Measurements from ENCODE around the gene RPS6KA3. TPM values are rescaled to one million over a fixed set of nuclear protein-coding genes. Genes with fewer than 3 reads are reported as not detected.

RPS6KA3 gene
- total RNA-seq, 4 donors from 2014 or later: 53.1 to 91.0 (median 66.0) TPM

- intact Hi-C loops (cut with DNase I; ENCODE audit: low total_unique reads): loop anchor here (2.0 to 10.0 kb wide), 3 partner anchors 47 to 97 kb away; partner anchors contain the start of gene EIF1AX
- H3K4me3 ChIP-seq: peak overlapping the region; percentile 32 to 42 (median 36)
- H3K27me3 ChIP-seq: no peaks in the 10 kb centered on the region
- TF ChIP-seq POLR2A (IDR thresholded peaks at IDR 0.05): no peak
- TF ChIP-seq CTCF (IDR thresholded peaks at IDR 0.05 in 4 of 5, conservative IDR thresholded peaks at IDR 0.05 in 1 of 5): no peak
- no peak for ATAC-seq
- H3K9me3 ChIP-seq: no peaks in the 10 kb centered on the region
- no peak for DNase-seq
- peaks cover 8 to 33% of the 10 kb centered on the region in 2 donors for H3K4me1 ChIP-seq
- in situ Hi-C loops (cut with MboI; ENCODE audit: low sequenced_read_pairs in 4 of 4): no loop called here
- peak overlapping the region; percentile 68 to 86 (median 75) for H3K27ac ChIP-seq
- no peaks in the 10 kb centered on the region for H3K36me3 ChIP-seq
These were observed 48.8 kb downstream of the RPS6KA3 start for GRCh38 chrX:20217906-20218305.

GRCh38 chrX:20217271-20217670, 49.4 kb downstream of the RPS6KA3 start:
- no peaks in the 10 kb centered on the region for H3K36me3 ChIP-seq
- intact Hi-C loops (cut with DNase I; ENCODE audit: low total_unique reads): loop anchor here (5.0 to 10.0 kb wide), 2 partner anchors 75 to 98 kb away; partner anchors contain the start of gene EIF1AX

GRCh38 chrX:20215565-20215964, 51.1 kb downstream of the RPS6KA3 start:
- peak; percentile 86 to 97 for ATAC-seq
- DNase-seq: peak in 1 of 2 donors; percentile 3
- TF ChIP-seq POLR2A (IDR thresholded peaks at IDR 0.05): no peak
- no peak for TF ChIP-seq CTCF (IDR thresholded peaks at IDR 0.05 in 4 of 5, conservative IDR thresholded peaks at IDR 0.05 in 1 of 5)
- intact Hi-C loops (cut with DNase I; ENCODE audit: low total_unique reads): loop anchor here (5.0 to 10.0 kb wide), 2 partner anchors 73 to 99 kb away; partner anchors contain the start of gene EIF1AX
- Histone ChIP-seq H3K36me3 (no peaks in the 10 kb centered on the region), H3K27ac (peak overlapping the region; percentile 68 to 86 (median 75)), H3K9me3 (no peaks in the 10 kb centered on the region), H3K27me3 (no peaks in the 10 kb centered on the region), H3K4me1 (peaks cover 11 to 32% of the 10 kb centered on the region in 2 donors), H3K4me3 (peak overlapping the region in 1 of 4 donors; percentile 32)
- in situ Hi-C loops (cut with MboI; ENCODE audit: low sequenced_read_pairs in 4 of 4): no loop called here

More at GRCh38 chrX:20217271-20217670, 49.4 kb downstream of the RPS6KA3 start:
- Histone ChIP-seq H3K4me3 (peak overlapping the region; percentile 32 to 42 (median 36)), H3K4me1 (peaks cover 8 to 29% of the 10 kb centered on the region in 2 donors), H3K27ac (peak overlapping the region; percentile 68 to 86 (median 75)), H3K9me3 (no peaks in the 10 kb centered on the region), H3K27me3 (no peaks in the 10 kb centered on the region)
- in situ Hi-C loops (cut with MboI; ENCODE audit: low sequenced_read_pairs in 4 of 4): no loop called here
- ATAC-seq (no peak), DNase-seq (no peak)
- no peak for TF ChIP-seq POLR2A (IDR thresholded peaks at IDR 0.05)
- TF ChIP-seq CTCF (IDR thresholded peaks at IDR 0.05 in 4 of 5, conservative IDR thresholded peaks at IDR 0.05 in 1 of 5): no peak

DNA sequence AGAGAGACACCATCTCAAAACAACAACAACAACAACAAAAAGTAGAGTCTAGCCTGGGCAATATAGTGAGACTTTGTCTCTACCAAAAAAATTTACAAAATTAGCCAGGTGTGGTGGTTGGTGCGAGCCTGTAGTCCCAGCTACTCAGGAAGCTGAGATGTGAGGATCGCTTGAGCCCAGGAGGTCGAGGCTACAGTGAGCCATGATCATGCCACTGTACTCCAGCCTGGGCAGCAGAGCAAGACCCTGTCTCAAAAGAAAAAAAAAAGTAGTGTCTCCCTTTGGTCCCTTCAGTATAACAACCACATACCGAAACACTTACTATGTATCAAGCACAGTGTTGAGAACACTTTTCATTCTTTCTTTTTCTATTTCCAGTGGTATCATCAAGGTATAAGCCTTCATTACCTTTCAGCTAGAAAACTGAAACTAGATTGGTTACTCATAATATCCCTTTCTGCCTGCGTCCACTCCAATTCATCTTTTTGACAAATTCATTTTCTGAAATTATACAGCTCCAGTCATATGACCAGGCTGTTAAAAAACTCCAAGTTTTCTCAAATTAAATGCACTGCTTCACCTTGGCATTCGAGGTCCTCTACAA, 54.1 kb downstream of the RPS6KA3 start:
- Histone ChIP-seq H3K27ac (peak overlapping the region; percentile 51 to 86 (median 72)), H3K4me3 (no peak overlapping the region), H3K9me3 (no peaks in the 10 kb centered on the region), H3K4me1 (peaks cover 22 to 41% of the 10 kb centered on the region in 2 donors), H3K27me3 (no peaks in the 10 kb centered on the region), H3K36me3 (no peaks in the 10 kb centered on the region)
- in situ Hi-C loops (cut with MboI; ENCODE audit: low sequenced_read_pairs in 4 of 4): no loop called here
- ATAC-seq (no peak), DNase-seq (no peak)
- intact Hi-C loops (cut with DNase I; ENCODE audit: low total_unique reads): loop anchor here (10.0 kb wide), 1 partner anchor 102 kb away; no protein-coding TSS in a partner anchor
- no peak for TF ChIP-seq CTCF (IDR thresholded peaks at IDR 0.05 in 4 of 5, conservative IDR thresholded peaks at IDR 0.05 in 1 of 5)
- TF ChIP-seq POLR2A (IDR thresholded peaks at IDR 0.05): no peak
